ENCODE measurements around the gene TEX11.
"Not testable (repeated sequence)": the region's sequence is repeated elsewhere in the genome, so short reads cannot be mapped to it uniquely, and the experiment has no call there.

TEX11 gene

GRCh38 chrX:70720721-70721120 lies 187.8 kb downstream of the TEX11 start:
- Histone ChIP-seq H3K9ac (ENCODE audit: low read length) (no peak overlapping the region), H4K20me1 (ENCODE audit: insufficient read depth, low read length) (no peaks in the 10 kb centered on the region), H3F3A (ENCODE audit: insufficient read depth, low read length) (no peaks in the 10 kb centered on the region), H3K9me2 (replicated peaks; ENCODE audit: insufficient read depth, low read length) (no peaks in the 10 kb centered on the region), H3K4me1 (ENCODE audit: low read length) (no peaks in the 10 kb centered on the region), H3K79me2 (ENCODE audit: low read length) (no peaks in the 10 kb centered on the region), H3K27me3 (replicated peaks; ENCODE audit: insufficient read depth, low read length) (no peaks in the 10 kb centered on the region), H3K36me3 (replicated peaks; ENCODE audit: insufficient read depth, low read length) (no peaks in the 10 kb centered on the region), H3K4me2 (ENCODE audit: low read depth, low read length) (no peak overlapping the region), H2AFZ (ENCODE audit: low read length) (no peak overlapping the region), H3K27ac (ENCODE audit: low read length) (no peak overlapping the region), H3K9me3 (replicated peaks; ENCODE audit: insufficient read depth, low read length) (no peaks in the 10 kb centered on the region), H3K4me3 (ENCODE audit: low read length) (no peak overlapping the region)
- no peak for TF ChIP-seq EZH2 (optimal IDR thresholded peaks at IDR 0.05; ENCODE audit: low read depth, low read length)
- no peak for TF ChIP-seq CTCF (IDR thresholded peaks at IDR 0.05; ENCODE audit: low read length)
- no peak for TF ChIP-seq EZH2phosphoT487 (IDR thresholded peaks at IDR 0.05; ENCODE audit: low read length)
- no peak for DNase-seq

- H3K9ac ChIP-seq (ENCODE audit: low read length); H3K4me3 ChIP-seq (ENCODE audit: low read length); H4K20me1 ChIP-seq (ENCODE audit: insufficient read depth, low read length); H3K4me1 ChIP-seq (ENCODE audit: low read length); H3K79me2 ChIP-seq (ENCODE audit: low read length); H3K36me3 ChIP-seq (replicated peaks; ENCODE audit: insufficient read depth, low read length); H3F3A ChIP-seq (ENCODE audit: insufficient read depth, low read length); H3K4me2 ChIP-seq (ENCODE audit: low read depth, low read length); H2AFZ ChIP-seq (ENCODE audit: low read length); H3K9me3 ChIP-seq (replicated peaks; ENCODE audit: insufficient read depth, low read length); H3K9me2 ChIP-seq (replicated peaks; ENCODE audit: insufficient read depth, low read length); DNase-seq; H3K27ac ChIP-seq (ENCODE audit: low read length); H3K27me3 ChIP-seq (replicated peaks; ENCODE audit: insufficient read depth, low read length): not testable (repeated sequence)
Measured at GRCh38 chrX:70711336-70711735, 197.2 kb downstream of the TEX11 start.

GRCh38 chrX:70694339-70695122 lies 214.0 kb downstream of the TEX11 start:
- no peaks in the 10 kb centered on the region for H3F3A ChIP-seq (ENCODE audit: insufficient read depth, low read length)
- no peak overlapping the region for H3K9ac ChIP-seq (ENCODE audit: low read length)
- H3K27me3 ChIP-seq (replicated peaks; ENCODE audit: insufficient read depth, low read length) = no peaks in the 10 kb centered on the region
- H3K4me3 ChIP-seq (ENCODE audit: low read length) = no peak overlapping the region
- no peaks in the 10 kb centered on the region for H4K20me1 ChIP-seq (ENCODE audit: insufficient read depth, low read length)
- no peak overlapping the region for H3K4me2 ChIP-seq (ENCODE audit: low read depth, low read length)
- no peaks in the 10 kb centered on the region for H3K9me2 ChIP-seq (replicated peaks; ENCODE audit: insufficient read depth, low read length)
- no peak for TF ChIP-seq EZH2 (optimal IDR thresholded peaks at IDR 0.05; ENCODE audit: low read depth, low read length)
- H3K9me3 ChIP-seq (replicated peaks; ENCODE audit: insufficient read depth, low read length) = no peaks in the 10 kb centered on the region
- H2AFZ ChIP-seq (ENCODE audit: low read length) = no peak overlapping the region
- no peak for DNase-seq
- H3K36me3 ChIP-seq (replicated peaks; ENCODE audit: insufficient read depth, low read length) = no peaks in the 10 kb centered on the region
- H3K27ac ChIP-seq (ENCODE audit: low read length) = no peak overlapping the region
- H3K79me2 ChIP-seq (ENCODE audit: low read length) = no peaks in the 10 kb centered on the region
- H3K4me1 ChIP-seq (ENCODE audit: low read length) = no peaks in the 10 kb centered on the region

- not testable (repeated sequence) for H4K20me1 ChIP-seq (ENCODE audit: insufficient read depth, low read length); H3F3A ChIP-seq (ENCODE audit: insufficient read depth, low read length); H3K9me2 ChIP-seq (replicated peaks; ENCODE audit: insufficient read depth, low read length); H3K4me1 ChIP-seq (ENCODE audit: low read length); H3K27me3 ChIP-seq (replicated peaks; ENCODE audit: insufficient read depth, low read length); H3K4me3 ChIP-seq (ENCODE audit: low read length); H3K79me2 ChIP-seq (ENCODE audit: low read length); DNase-seq; H3K36me3 ChIP-seq (replicated peaks; ENCODE audit: insufficient read depth, low read length); H3K9ac ChIP-seq (ENCODE audit: low read length); H3K27ac ChIP-seq (ENCODE audit: low read length); H3K4me2 ChIP-seq (ENCODE audit: low read depth, low read length); H2AFZ ChIP-seq (ENCODE audit: low read length); H3K9me3 ChIP-seq (replicated peaks; ENCODE audit: insufficient read depth, low read length)
Measured at GRCh38 chrX:70679455-70679854, 229.1 kb downstream of the TEX11 start.

- H2AFZ ChIP-seq (ENCODE audit: low read length) = no peak overlapping the region
- H3K79me2 ChIP-seq (ENCODE audit: low read length) = no peaks in the 10 kb centered on the region
- no peaks in the 10 kb centered on the region for H4K20me1 ChIP-seq (ENCODE audit: insufficient read depth, low read length)
- no peak overlapping the region for H3K4me2 ChIP-seq (ENCODE audit: low read depth, low read length)
- H3K4me3 ChIP-seq (ENCODE audit: low read length) = no peak overlapping the region
- H3K9me3 ChIP-seq (replicated peaks; ENCODE audit: insufficient read depth, low read length) = no peaks in the 10 kb centered on the region
- H3K27ac ChIP-seq (ENCODE audit: low read length) = no peak overlapping the region
- H3K27me3 ChIP-seq (replicated peaks; ENCODE audit: insufficient read depth, low read length) = no peaks in the 10 kb centered on the region
- TF ChIP-seq CTCF (IDR thresholded peaks at IDR 0.05; ENCODE audit: low read length) (no peak), EZH2phosphoT487 (IDR thresholded peaks at IDR 0.05; ENCODE audit: low read length) (no peak), EZH2 (optimal IDR thresholded peaks at IDR 0.05; ENCODE audit: low read depth, low read length) (no peak)
- DNase-seq = no peak
- no peak overlapping the region for H3K9ac ChIP-seq (ENCODE audit: low read length)
- H3K9me2 ChIP-seq (replicated peaks; ENCODE audit: insufficient read depth, low read length) = no peaks in the 10 kb centered on the region
- no peaks in the 10 kb centered on the region for H3K4me1 ChIP-seq (ENCODE audit: low read length)
- H3F3A ChIP-seq (ENCODE audit: insufficient read depth, low read length) = no peaks in the 10 kb centered on the region
- H3K36me3 ChIP-seq (replicated peaks; ENCODE audit: insufficient read depth, low read length) = no peaks in the 10 kb centered on the region
Measured at GRCh38 chrX:70675284-70675683, 233.2 kb downstream of the TEX11 start.

Data from MM.1S (cell line).